Activated naive CD4-positive, alpha-beta T cell (primary cell): ENCODE data around the gene CALR3.
"Not testable (repeated sequence)": the region's sequence is repeated elsewhere in the genome, so short reads cannot be mapped to it uniquely, and the experiment has no call there.

Experiments
- DNase-seq, 4 experiments: peaks; one replicate each; lab custom pipeline; 2025; lab: John Stamatoyannopoulos, UW

CALR3 gene

DNA sequence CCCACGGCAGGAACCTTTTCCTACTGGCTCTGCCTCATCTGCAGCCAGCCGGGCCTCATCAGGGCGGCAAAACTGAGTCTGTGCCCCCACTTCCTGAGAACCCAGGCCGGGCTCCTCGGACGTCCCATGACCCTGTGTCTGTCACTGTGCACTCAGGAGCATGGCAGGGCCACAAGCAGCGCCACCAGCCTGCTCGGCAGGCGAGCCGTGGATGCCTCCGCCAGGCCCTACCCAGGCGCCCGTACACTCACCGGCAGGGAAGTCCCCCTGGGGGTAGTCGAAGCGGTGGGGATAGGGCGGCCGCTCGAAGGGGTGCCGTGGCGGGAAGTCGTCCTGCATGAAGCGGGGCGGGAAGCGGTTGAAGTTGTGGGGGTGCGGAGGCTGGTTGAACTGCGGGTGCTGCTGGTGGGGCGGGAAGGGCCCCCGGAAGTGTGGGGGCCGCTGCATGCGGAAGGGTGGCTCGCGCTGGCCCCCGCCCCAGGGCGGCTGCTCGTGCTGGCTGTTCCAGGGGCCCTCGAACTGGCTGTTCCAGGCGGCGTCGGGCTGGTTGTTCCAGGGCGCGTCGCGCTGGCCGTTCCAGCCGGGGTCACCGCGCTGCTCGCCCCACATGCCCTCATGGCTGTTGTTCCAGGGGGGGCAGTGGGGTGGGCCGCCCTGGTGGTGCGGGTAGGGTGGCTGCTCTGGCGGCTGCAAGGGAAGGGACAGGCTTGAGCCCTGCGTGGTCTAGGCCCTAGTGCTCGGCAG is 29.2 kb upstream of the CALR3 start:
- DNase-seq = no peak

DNA sequence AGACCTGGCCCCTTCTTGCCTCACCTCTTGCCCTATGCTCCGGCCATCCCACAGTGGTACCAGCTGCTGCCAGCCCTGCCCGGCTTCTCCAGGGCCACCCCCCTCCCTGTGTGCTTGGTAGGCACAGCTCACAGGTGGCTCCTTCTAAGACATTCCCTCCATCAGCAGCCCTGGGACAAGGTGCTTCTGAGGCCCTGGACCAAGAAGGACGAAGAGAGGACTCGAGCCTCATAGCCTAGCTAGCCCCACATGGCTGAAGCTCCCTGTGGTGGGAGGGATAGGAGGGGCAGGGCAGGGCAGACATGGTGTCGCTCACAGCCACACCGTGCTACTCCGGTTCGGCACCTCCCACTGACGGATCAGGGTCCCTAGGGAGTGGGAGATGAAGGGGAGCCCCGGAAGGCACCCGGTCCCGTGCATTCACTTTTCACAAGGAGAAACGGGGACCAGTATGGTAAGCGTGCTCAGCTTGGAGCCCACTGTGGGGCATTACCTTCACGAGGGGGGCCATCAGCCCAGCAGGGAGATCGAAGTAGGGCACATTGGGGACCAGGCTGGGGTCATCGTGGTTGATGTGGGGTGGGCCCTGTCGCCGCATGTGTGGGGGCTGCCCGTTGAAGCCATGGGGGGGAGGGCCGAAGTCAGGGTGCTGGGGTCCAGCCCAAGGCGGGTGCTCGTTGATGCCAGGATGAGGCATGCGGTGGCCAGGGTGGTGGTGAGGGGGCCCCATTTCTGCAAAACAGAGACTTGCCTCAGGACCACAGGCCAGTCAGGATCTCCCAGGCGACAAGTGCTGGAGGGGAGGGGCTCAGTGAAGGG is 26.8 kb upstream of the CALR3 start:
- DNase-seq = no peak

DNA sequence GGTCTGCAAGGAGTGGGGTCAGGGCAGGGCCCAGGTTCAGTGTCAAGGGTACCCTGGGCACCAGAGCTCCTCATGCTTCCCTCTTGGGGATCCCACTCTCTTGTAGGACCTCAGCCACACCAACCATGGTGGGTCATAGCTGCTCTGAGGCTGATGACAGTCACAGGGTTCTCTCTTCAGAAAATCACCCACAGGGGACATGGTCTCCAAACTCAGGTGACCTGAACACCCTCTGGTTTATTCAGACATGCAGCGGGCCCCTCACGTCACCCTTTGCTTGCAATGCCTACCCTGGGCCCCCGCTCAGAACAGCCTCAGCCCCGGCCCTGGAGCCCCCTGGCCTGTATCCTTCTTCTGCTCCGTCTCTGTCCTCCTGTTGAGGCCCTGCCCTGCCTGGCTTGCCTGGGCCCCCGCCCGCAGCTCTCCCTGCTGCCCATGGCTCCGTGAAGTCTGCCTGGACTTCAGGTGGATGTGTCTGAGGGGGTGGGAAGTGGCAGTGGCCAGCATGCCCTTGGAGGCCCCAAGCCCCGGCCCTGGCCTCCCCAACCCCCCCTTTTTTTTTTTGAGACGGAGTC is 25.8 kb upstream of the CALR3 start:
- no peak for DNase-seq

DNA sequence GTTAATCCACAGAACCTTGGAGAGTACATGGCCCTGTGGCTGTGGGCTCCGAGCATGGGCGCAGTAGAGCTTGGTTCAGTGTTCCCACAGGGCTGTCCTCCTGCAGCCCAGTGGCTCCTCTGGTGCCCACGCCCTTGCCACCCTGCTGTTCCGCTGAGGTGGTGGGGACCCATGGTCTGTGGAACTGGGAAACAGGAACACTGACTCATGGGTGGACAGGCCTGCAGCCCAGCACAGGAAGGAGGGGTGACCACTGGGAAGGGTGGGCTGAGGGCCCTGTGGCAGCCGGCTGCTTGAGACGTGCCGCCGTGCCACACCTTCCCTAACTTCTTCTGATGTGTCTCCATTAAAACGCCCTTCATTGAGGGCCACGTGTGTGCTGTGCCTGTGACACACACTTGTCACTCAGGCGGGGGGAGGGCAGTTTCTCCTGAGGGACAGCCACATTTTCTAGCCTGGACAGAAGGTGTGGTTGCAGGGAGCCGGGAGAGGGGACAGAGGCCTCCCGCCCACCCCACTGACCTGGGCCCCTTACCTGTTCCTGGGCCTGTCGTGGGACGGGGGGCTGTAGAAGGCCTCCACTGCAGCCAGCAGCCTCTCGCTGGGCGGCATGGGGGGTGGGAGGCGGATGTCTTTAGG is 25.1 kb upstream of the CALR3 start:
- DNase-seq = no peak

DNA sequence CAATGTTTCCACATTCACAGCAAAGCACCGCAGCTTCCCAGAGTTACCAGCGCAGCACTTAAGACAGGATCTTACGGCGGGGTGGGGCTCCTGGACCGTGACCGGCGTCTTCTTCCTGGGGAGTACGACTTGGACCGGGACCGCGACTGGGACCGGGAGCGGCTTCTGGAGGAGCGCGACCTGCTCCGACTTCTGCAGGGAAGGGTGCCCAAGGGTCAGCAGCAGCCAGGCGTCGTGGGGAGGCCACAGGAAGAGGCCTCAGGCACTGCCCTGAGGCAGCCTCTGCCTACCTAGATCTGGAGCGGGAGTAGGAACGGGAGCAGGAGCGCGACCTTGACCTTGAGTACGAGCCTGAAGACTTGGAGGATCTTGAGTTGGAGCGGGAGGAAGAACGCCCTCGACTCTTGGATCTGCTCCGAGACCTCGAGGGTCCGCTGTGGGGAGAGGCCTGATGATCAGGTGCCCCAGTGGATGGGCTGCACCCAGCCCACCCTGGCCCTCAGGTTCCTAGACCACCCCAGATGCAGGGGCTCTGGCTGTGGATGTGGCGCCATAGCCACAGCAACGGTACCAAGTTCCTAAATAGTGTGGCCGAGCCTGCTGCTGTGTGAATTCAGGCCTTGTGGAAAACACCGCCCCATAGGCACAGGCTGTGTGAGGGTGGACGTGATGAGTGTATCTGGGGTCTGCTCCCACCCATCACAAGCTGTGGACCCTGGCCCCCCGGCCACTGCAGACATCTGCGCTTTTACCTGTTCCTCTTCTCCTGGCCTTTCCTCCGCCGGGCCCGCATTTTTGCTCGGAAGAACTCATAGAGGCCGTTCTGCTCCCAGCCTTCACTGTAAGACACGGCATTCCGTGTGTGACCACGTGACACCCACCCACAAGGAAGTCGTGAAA is 24.4 kb upstream of the CALR3 start:
- no peak for DNase-seq

DNA sequence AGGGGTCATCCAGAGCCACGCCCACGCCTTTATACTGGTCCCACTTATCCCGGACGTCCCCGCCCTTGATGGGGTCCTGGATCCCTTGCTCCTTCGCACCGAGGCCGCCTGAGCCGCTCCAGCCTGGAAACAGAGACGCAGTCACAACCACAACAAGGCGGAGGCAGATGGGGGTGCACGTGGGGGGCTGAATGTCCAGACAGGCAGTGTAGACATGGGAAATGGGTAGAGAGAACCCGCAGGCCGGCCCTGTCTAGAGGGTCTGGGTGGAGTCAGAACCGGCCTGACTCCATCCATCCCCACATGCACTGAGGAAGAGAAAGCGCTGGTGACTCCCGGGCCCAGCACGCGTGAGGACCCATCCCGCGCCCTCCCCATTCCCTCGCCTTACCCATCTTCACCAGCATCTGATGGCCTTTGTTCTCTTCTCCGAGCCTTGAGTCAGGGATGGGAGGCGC is 23.3 kb upstream of the CALR3 start:
- no peak for DNase-seq

DNA sequence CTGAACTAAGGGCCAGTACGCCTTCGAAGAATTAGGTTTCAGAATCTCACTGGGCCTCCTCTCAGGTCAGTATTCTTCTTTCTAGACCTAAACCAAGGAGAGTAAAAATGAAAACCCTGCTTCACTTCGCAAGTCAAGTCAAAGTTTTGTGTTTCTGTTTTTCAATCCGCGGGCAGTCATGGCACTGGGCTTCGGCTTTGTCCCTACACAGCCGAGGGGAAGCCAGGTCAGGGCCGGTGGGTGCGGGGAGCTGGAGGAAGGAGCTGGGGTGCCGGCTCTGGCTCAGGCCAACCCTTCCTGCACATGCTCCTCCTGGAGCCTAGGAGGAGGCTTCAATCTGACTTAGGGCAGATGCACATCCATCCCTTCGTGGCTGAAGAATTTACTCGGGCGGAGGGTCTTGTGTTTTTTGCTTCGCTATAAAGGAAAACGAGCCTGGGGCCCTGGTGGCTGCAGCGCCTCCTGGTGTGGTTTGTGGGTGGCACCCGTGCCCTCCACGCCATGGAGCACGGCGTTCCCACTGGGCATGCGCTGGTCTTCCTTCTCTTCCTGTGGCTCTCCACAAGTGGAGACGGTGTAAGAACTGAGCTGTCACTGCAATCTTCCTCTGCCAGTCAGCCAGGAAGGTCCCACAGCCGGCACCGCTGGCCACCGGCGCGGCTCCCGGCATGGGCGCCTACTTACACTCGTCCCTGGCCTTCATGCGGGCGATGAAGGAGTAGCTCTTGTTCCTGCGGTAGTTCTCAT is 22.7 kb upstream of the CALR3 start:
- no peak for DNase-seq

DNA sequence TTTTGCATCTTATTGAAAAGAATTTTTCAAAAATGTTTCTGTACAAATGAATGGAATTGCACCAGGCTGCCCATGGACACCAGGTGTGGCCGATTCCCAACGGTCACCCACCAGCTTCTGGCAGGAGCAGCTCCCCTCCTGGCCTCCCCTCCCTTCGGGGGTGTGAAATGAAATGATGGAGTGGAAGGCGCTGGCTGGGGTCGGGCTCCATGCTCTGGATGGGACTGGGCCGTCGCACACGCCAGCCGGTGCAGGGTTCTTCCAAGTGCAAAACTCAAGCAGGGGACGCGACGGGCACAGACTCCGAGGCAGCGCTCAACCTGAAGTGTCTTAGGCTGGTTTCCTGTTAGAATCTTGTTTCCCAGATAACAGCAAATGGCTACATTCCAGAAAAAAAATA is 22.1 kb upstream of the CALR3 start:
- no peak for DNase-seq

DNA sequence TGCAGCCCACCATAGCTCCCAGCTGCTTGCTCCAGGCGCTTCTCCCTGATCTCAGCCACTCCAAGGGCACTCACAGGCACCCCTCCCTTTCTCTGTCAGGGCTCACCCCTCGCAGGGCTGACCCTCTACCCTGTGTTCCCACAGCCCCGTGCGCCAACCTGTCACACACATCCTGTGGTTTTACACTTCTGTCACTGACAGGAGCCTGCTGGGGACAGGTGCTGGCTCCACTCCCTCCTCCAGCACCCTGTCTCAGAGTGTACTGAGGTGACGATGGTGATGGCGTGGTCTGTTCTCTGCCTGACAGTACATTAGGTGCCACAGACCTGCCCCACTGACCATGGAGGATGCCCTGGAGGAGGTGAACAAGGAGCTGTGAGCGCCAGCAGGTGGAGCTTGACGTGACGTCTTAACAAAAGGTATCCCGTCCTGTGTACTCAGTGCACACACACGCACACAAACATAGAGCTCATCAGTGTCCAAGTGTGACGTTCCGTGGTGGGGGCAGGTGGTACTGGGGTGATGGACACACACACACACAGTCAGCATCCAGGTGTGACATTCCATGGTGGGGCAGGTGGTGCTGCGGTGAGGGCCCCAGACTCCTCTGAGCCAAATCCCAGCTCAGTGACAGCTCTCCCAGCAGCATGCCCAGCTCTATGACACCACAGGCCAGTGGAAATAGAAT is 21.1 kb upstream of the CALR3 start:
- DNase-seq = no peak

DNA sequence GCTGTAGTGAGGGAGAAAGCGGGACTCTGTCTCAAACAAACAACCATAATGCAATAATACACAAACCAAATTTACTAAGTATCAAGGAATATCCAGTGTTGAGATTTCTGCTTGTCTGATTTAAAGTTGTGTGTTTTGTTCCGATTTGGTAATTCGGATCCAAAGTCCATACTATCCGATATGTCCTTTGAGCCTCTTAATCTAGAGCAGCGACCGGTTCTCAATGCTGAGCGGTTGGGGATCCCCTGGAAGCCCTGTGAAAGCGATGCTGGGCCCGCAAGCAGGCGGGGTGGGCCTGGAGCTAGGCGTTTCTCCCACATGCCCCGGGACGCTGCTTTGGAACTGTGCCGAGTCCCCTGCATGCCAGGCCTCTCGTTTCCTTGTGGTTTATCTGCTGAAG is 20.4 kb upstream of the CALR3 start:
- no peak for DNase-seq

DNA sequence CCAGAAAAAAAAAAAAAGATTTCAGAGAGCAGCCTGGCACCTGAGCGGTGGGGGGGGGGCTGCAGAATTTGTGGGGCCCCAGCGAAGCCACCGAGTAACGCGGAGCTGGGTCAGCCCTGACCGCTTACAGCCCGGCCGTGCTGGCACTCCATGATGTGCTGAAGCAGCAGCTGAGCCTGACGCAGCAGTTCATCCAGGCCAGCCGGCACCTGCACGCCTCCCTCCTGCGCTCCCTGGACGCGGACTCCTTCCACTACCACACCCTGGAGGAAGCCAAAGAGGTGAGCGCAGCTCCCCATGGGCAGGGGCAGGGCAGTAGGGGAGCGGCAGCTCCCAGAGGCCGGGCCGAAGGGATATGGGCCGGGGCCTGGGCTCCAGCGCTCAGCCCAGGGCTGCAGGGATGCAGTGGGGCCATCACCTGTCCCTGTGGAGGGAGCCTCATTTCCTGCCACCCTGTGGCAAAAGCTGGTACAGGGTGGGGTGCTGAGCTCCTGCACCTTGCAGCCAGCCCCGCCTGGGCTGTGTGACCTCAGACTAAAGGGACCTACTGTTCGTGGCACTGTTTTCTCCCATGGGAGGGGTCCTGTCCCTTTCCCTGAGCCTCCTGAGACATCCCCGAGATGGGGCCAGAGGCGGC is 18.5 kb upstream of the CALR3 start:
- DNase-seq = no peak

DNA sequence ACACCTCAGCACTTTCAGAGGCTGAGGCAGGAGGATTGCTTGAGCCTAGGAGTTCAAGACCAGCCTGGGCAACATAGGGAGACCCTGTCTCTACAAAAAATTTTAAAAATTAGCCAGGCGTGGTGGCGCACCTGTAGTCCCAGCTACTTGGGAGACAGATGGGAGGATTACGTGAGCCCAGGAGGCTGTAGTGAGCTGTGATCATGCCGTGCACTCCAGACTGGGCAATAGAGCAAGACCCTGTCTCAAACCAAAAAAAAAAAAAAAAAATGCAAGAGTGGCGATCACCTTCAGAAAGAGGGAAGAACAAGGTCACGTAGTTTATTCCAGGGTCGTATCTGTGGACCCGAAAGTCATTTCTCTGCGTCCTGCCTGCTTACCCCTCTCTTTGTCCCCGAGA is 16.6 kb upstream of the CALR3 start:
- not testable (repeated sequence) for DNase-seq

DNA sequence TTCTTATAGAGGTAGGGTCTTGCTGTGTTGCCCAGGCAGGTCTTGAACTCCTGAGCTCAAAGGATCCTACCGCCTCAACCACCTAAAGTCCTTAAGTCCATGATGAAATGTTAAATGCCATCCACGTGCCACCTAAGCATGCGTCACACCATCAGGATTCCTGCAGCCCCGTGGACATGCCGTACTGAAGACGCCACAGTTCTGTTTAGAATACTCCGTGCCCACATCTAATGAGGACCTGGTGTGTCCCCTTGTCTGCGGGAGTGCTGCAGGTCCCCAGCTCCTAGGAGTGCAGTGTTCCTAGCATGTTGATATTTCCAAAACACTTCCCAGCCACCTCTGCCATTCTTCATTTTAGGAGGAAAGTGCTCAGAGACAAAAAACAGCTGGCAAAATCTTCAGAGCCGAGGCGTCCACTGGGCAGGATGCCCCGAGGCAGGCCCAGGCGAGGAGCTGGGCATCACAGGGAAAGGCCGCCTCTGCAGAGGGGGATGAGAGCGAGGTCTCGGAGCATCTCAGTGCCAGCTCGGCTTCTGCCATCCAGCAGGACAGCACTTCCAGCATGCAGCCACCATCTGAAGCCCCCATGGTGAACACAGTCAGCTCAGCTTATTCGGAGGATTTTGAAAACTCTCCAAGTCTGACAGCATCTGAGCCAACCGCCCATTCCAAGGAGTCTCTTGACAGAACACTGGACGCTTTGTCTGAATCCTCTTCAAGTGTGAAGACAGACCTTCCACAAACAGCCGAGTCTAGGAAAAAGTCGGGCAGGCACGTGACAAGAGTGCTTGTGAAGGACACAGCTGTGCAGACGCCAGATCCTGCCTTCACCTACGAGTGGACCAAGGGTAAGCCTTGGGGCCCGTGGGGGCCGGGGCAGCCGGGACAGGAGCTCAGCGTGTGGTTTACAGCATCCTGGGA is 13.4 kb upstream of the CALR3 start:
- no peak for DNase-seq

DNA sequence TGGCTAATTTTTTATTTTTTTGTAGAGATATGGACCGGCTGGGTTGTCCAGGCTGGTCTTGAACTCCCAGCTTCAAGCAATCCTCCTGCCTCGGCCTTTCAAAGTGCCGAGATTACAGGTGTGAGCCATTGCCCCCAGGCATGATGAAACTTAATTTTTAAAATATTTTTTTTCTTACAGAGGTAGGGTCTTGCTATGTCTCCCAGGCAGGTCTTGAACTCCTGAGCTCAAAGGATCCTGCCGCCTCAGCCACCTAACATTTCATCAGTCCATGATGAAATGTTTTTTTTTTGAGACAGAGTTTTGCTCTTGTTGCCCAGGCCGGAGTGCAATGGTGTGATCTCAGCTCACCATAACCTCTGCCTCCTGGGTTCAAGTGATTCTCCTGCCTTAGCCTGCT is 12.6 kb upstream of the CALR3 start:
- DNase-seq = no peak

DNA sequence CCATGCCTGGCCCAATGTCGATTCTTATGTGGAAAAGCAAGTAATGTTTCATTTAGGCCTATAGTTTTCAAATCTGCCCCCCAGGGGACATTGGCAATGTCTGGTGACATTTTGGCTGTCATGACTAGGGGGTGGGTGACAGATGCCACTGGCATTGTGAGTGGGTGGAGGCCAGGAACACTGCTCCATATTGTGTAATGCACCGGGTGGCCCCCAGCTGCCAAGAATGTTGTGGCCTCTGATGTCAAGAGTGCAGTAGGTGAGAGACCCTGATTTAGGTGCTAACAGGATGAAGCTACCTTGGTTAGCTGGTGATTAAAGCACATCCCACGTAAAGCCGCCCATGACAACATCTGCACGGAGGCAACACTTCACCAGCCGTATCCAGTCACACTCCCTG is 11.0 kb upstream of the CALR3 start:
- DNase-seq = no peak

DNA sequence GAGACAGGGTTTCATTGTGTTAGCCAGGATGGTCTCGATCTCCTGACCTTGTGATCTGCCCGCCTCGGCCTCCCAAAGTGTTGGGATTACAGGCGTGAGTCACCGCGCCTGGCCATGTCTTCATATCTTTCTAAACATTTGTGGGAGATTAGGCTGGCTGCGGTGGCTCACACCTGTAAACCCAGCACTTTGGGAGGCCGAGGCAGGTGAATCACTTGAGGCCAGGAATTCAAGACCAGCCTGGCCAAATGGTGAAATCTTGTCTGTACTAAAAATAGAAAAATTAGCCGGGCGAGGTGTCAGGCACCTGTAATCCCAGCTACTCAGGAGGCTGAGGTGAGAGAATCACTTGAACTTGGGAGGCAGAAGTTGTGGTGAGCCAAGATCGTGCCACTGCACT is 10.2 kb upstream of the CALR3 start:
- DNase-seq = not testable (repeated sequence)

DNA sequence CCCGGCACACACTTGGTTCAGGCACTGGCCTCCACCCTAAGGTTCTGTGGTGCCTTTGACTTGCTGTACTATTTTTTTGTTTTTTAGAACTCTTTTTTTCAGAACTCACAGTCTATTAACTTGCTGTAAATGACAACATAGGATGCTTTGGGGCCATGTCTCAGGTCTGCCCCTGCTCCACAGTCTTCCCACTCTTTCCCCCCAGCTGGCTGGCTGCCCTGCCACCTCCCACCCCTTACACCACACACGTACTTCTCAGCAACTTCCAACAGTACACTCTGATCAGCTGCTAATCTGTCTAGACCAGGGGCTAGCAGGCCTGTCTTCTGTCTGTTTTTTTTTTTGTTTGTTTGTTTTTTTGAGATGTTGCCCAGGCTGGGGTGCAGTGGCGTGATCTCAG is 8.3 kb upstream of the CALR3 start:
- no peak for DNase-seq

DNA sequence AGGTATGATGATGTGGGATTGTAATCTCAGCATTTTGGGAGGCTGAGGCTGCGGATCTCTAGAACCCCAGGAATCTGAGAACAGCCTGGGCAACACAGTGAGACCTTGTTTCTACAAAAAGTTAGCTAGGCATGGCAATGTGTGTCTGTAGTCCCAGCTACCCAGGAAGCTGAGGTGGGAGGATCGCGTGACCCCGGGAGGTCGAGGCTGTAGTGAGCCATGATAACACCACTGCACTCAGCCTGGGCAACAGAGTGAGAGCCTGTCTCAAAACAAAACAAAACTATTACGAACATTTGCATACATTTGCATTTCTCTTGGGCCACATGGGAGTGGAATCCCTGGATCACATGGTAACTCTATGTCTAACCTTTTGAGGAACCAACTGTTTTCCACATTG is 1.9 kb upstream of the CALR3 start:
- no peak for DNase-seq

DNA sequence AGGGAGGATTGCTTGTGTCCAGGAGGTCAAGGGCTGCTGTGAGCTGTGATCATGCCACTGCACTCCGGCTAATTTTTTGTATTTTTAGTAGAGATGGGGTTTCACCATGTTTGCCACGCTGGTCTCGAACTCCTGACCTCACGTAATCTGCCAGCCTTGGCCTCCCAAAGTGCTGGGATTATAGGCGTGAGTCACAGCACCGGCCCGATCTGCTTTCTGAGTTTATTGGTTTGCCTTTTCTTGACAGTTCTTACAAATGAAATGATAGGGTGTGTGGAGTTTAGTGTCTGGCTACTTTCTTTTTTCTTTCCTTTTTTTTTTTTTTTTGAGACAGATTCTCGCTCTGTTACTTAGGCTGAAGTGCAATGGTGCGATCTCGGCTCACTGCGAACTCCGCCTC is 1.1 kb upstream of the CALR3 start:
- DNase-seq = no peak
